Endothelial cell of umbilical vein (primary cell): ENCODE measurements around the gene MYOM3.

Experiments used
- CTCF ChIP-seq, 2 donors: IDR thresholded peaks; 1 replicate in 1 of 2; 2 replicates in 1 of 2; pipeline ENCODE4 v1.5.1; 2011; ENCODE audit warnings: low read length in 2 of 2, mild to moderate bottlenecking in 2 of 2, moderate library complexity in 2 of 2, control low read depth in 1 of 2, inconsistent platforms in 1 of 2, low read depth in 1 of 2; ENCODE audit not compliant: insufficient read depth in 1 of 2; ENCODE audit errors: extremely low read depth in 1 of 2
- JUN ChIP-seq: IDR thresholded peaks from 2 replicates; pipeline ENCODE4 v1.6.1; 2011; ENCODE audit warnings: borderline replicate concordance, low read depth; ENCODE audit not compliant: insufficient read length, insufficient read depth
- MYC ChIP-seq: IDR thresholded peaks from one replicate; pipeline ENCODE4 v1.6.1; 2011; ENCODE audit warnings: mild to moderate bottlenecking, low read depth, low read length
- POLR2A ChIP-seq: IDR thresholded peaks from 2 replicates; pipeline ENCODE4 v1.6.1; 2012; ENCODE audit warnings: low read depth, mild to moderate bottlenecking, control low read depth, low read length

- no peak for TF ChIP-seq MYC
- no peak for TF ChIP-seq CTCF (IDR thresholded peaks at IDR 0.05; ENCODE audit: extremely low read depth in 1 of 2, insufficient read depth in 1 of 2, low read depth in 1 of 2, low read length in 2 of 2)
- no peak for TF ChIP-seq POLR2A
- TF ChIP-seq JUN = no peak
These were observed 39.2 kb upstream of the MYOM3 start for GRCh38 chr1:24151175-24151533.
